ENCODE results near the gene HHIPL2. TPM values are rescaled to one million over a fixed set of nuclear protein-coding genes. Genes with fewer than 3 reads are reported as not detected.
A peak's percentile ranks its signal among the peaks of the same experiment; 100 is the strongest.
"Not testable (repeated sequence)": the region's sequence is repeated elsewhere in the genome, so short reads cannot be mapped to it uniquely, and the experiment has no call there.

Gene HHIPL2
- total and polyA plus RNA-seq, 5 donors = 0.14 to 0.57 (median 0.53) TPM; not detected in 2

GRCh38 chr1:222539951-222540597 is 7.8 kb downstream of the HHIPL2 start:
- Histone ChIP-seq H3K9me3 (ENCODE audit: control insufficient read depth, low read length) (no peaks in the 10 kb centered on the region), H3K4me3 (ENCODE audit: low read length) (no peak overlapping the region), H3K27ac (ENCODE audit: low read length) (no peak overlapping the region), H3K27me3 (ENCODE audit: control insufficient read depth, insufficient read depth) (no peaks in the 10 kb centered on the region), H3K4me1 (ENCODE audit: control insufficient read depth, insufficient read depth, low read length) (no peaks in the 10 kb centered on the region)
- DNase-seq = no peak
- ATAC-seq = no peak
- WGBS = 75% methylated on average over 16 of the region's 16 CpGs
- intact Hi-C loops (cut with DNase I) = no loop called here

GRCh38 chr1:222535455-222535854 is 12.4 kb downstream of the HHIPL2 start:
- ATAC-seq = no peak
- H3K4me3 ChIP-seq (ENCODE audit: low read length) = no peak overlapping the region
- H3K27me3 ChIP-seq (ENCODE audit: control insufficient read depth, insufficient read depth) = no peaks in the 10 kb centered on the region
- H3K27ac ChIP-seq (ENCODE audit: low read length) = no peak overlapping the region
- no peaks in the 10 kb centered on the region for H3K4me1 ChIP-seq (ENCODE audit: control insufficient read depth, insufficient read depth, low read length)
- intact Hi-C loops (cut with DNase I) = no loop called here
- 89% methylated on average over 5 of the region's 5 CpGs for WGBS
- no peaks in the 10 kb centered on the region for H3K9me3 ChIP-seq (ENCODE audit: control insufficient read depth, low read length)
- no peak for DNase-seq

DNA sequence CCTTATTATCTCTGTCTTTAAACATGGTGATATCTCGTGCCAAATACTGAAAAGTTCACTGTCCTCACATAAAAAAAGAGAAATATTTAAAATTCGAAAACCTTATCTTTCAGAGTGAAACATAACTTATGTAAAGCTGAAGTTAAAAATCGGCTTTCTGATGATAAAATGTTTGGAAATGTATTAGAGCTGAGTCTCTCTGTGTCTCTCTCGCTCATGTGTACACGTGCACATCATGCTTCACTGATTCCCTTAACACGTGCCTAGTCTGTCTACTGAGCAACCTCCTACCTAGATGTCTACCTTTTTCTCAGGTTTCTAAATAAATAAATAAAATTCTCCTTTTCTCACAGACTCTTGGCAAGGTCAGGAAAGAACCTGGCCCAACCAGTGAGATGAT is 17.1 kb downstream of the HHIPL2 start:
- no peak overlapping the region for H3K4me3 ChIP-seq (ENCODE audit: low read length)
- ATAC-seq (no peak), DNase-seq (no peak)
- intact Hi-C loops (cut with DNase I) = no loop called here
- no peaks in the 10 kb centered on the region for H3K27me3 ChIP-seq (ENCODE audit: control insufficient read depth, insufficient read depth)
- WGBS = 68% methylated on average over 6 of the region's 6 CpGs
- H3K27ac ChIP-seq (ENCODE audit: low read length) = no peak overlapping the region
- no peaks in the 10 kb centered on the region for H3K9me3 ChIP-seq (ENCODE audit: control insufficient read depth, low read length)
- H3K4me1 ChIP-seq (ENCODE audit: control insufficient read depth, insufficient read depth, low read length) = no peaks in the 10 kb centered on the region

GRCh38 chr1:222529916-222530315 is 18.0 kb downstream of the HHIPL2 start:
- intact Hi-C loops (cut with DNase I) = no loop called here
- ATAC-seq (no peak), DNase-seq (no peak)
- WGBS = 56% methylated on average over 3 of the region's 3 CpGs
- H3K4me3 ChIP-seq (ENCODE audit: low read length) = no peak overlapping the region
- no peaks in the 10 kb centered on the region for H3K27me3 ChIP-seq (ENCODE audit: control insufficient read depth, insufficient read depth)
- no peaks in the 10 kb centered on the region for H3K9me3 ChIP-seq (ENCODE audit: control insufficient read depth, low read length)
- H3K4me1 ChIP-seq (ENCODE audit: control insufficient read depth, insufficient read depth, low read length) = no peaks in the 10 kb centered on the region
- no peak overlapping the region for H3K27ac ChIP-seq (ENCODE audit: low read length)

GRCh38 chr1:222529181-222529580 is 18.7 kb downstream of the HHIPL2 start:
- Histone ChIP-seq H3K9me3 (ENCODE audit: control insufficient read depth, low read length) (no peaks in the 10 kb centered on the region), H3K27ac (ENCODE audit: low read length) (no peak overlapping the region), H3K4me1 (ENCODE audit: control insufficient read depth, insufficient read depth, low read length) (no peaks in the 10 kb centered on the region), H3K4me3 (ENCODE audit: low read length) (no peak overlapping the region), H3K27me3 (ENCODE audit: control insufficient read depth, insufficient read depth) (no peaks in the 10 kb centered on the region)
- 88% methylated on average over 3 of the region's 3 CpGs for WGBS
- ATAC-seq (no peak), DNase-seq (no peak)
- intact Hi-C loops (cut with DNase I) = no loop called here

DNA sequence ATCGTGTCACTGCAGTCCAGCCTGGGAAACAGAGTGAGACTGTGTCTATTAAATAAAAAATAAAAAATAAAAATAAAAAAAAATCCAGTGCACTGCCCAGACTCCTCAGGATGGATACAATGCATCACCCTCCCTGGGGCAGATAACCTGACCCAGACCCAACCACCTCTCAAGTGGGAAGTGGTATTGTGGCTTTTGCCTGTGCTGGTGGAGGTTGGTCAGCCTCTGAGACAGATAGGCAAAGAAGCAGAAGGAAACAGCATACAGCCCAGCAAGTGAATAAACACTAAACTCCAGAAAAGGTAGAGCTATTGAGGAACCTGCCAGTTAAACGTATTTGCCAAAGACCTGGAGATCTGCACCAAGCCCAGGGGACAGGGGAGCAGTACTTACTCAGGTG is 22.0 kb downstream of the HHIPL2 start:
- H3K27ac ChIP-seq (ENCODE audit: low read length) = no peak overlapping the region
- no peaks in the 10 kb centered on the region for H3K27me3 ChIP-seq (ENCODE audit: control insufficient read depth, insufficient read depth)
- 79% methylated on average over 2 of the region's 2 CpGs for WGBS
- no peak for DNase-seq
- intact Hi-C loops (cut with DNase I) = no loop called here
- ATAC-seq = no peak
- H3K4me1 ChIP-seq (ENCODE audit: control insufficient read depth, insufficient read depth, low read length) = no peaks in the 10 kb centered on the region
- H3K9me3 ChIP-seq (ENCODE audit: control insufficient read depth, low read length) = no peaks in the 10 kb centered on the region
- H3K4me3 ChIP-seq (ENCODE audit: low read length) = no peak overlapping the region

DNA sequence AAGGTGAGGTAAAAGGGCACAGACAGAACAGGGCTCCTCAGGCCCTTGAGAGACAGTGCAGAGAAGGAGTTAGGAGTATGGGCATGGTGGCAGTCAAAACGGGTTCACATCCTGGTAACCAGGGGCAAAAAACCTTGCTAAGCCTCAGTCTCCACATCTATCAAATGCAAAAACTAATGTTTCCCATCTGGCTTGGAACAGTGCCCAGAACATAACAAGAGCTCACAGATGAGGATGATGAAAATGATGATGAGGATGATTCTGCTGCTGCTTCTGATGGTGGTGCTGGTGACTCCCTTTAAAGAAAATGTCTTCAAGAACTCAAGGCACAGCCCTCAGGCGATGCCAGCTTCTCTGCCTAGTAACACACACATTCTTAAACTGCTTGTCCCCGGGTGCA is 24.1 kb downstream of the HHIPL2 start:
- ATAC-seq (no peak), DNase-seq (no peak)
- Histone ChIP-seq H3K4me1 (ENCODE audit: control insufficient read depth, insufficient read depth, low read length) (no peaks in the 10 kb centered on the region), H3K27me3 (ENCODE audit: control insufficient read depth, insufficient read depth) (no peaks in the 10 kb centered on the region), H3K4me3 (ENCODE audit: low read length) (no peak overlapping the region), H3K27ac (ENCODE audit: low read length) (no peak overlapping the region), H3K9me3 (ENCODE audit: control insufficient read depth, low read length) (no peaks in the 10 kb centered on the region)
- 65% methylated on average over 3 of the region's 3 CpGs for WGBS
- intact Hi-C loops (cut with DNase I) = no loop called here

GRCh38 chr1:222522105-222522915 is 25.6 kb downstream of the HHIPL2 start:
- Histone ChIP-seq H3K27ac (ENCODE audit: low read length) (no peak overlapping the region), H3K4me3 (ENCODE audit: low read length) (no peak overlapping the region), H3K27me3 (ENCODE audit: control insufficient read depth, insufficient read depth) (no peaks in the 10 kb centered on the region), H3K9me3 (ENCODE audit: control insufficient read depth, low read length) (no peaks in the 10 kb centered on the region), H3K4me1 (ENCODE audit: control insufficient read depth, insufficient read depth, low read length) (no peaks in the 10 kb centered on the region)
- peak in 1 of 3 donors; percentile 35 for DNase-seq
- intact Hi-C loops (cut with DNase I) = no loop called here
- ATAC-seq = no peak
- WGBS = 83% methylated on average over 8 of the region's 8 CpGs

DNA sequence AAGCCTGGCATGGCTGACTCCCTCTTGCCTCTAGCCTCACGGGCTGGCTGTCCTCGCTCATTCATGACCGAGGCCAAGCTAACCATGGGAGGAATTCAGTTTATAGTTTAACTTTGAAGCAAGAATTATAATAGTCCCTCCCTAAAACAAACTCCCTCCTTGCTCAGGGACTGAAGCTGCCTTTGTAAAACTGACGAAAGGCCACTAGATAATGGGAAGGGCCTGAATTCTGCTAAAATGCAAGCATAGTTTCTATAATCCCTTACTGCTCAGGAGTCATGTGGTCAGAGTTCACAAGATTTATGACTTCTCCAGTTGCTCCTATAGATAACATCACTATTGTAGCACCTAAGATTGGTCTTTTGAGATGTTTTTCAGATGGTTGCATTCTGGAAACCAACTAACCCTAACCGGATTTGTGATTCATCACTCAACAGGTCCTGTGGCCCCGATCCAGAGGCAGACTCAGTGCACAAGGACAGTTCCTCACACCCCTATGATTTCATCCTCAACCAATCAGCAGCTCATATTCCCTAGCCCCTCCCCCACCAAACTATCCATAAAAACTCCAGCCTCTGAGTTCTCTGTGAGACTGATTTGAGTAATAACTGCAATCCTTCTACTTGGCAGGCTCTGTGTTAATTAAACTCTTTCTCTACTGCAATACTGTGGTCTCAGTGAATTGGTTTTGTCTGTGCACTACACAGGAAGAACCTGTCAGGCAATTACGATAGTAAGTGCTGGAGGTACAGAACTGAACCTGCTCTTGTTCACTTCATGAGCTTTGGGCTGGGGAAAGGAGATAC is 26.4 kb downstream of the HHIPL2 start:
- no peaks in the 10 kb centered on the region for H3K9me3 ChIP-seq (ENCODE audit: control insufficient read depth, low read length)
- peak in 1 of 3 donors; percentile 58 for DNase-seq
- H3K27ac ChIP-seq (ENCODE audit: low read length) = no peak overlapping the region
- 73% methylated on average over 7 of the region's 7 CpGs for WGBS
- intact Hi-C loops (cut with DNase I) = no loop called here
- H3K4me3 ChIP-seq (ENCODE audit: low read length) = no peak overlapping the region
- no peaks in the 10 kb centered on the region for H3K4me1 ChIP-seq (ENCODE audit: control insufficient read depth, insufficient read depth, low read length)
- ATAC-seq = no peak
- H3K27me3 ChIP-seq (ENCODE audit: control insufficient read depth, insufficient read depth) = no peaks in the 10 kb centered on the region

- H3K4me3 ChIP-seq (ENCODE audit: low read length); H3K27ac ChIP-seq (ENCODE audit: low read length); H3K9me3 ChIP-seq (ENCODE audit: control insufficient read depth, low read length); ATAC-seq; H3K4me1 ChIP-seq (ENCODE audit: control insufficient read depth, insufficient read depth, low read length); intact Hi-C loops (cut with DNase I); DNase-seq; H3K27me3 ChIP-seq (ENCODE audit: control insufficient read depth, insufficient read depth): not testable (repeated sequence)
- 92% methylated on average over 4 of the region's 5 CpGs for WGBS
Observed at GRCh38 chr1:222489496-222489895, 58.4 kb downstream of the HHIPL2 start.

DNA sequence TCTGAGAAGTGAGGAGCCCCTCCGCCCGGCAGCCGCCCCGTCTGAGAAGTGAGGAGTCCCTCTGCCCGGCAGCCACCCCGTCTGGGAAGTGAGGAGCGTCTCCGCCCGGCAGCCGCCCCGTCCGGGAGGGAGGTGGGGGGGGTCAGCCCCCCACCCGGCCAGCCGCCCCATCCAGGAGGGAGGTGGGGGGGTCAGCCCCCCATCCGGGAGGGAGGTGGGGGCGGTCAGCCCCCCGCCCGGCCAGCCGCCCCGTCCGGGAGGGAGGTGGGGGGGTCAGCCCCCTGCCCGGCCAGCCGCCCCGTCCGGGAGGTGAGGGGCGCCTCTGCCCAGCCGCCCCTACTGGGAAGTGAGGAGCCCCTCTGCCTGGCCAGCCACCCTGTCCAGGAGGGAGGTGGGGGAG is 60.1 kb downstream of the HHIPL2 start:
- H3K4me3 ChIP-seq (ENCODE audit: low read length); ATAC-seq; intact Hi-C loops (cut with DNase I); H3K27me3 ChIP-seq (ENCODE audit: control insufficient read depth, insufficient read depth); DNase-seq; H3K27ac ChIP-seq (ENCODE audit: low read length); H3K9me3 ChIP-seq (ENCODE audit: control insufficient read depth, low read length); H3K4me1 ChIP-seq (ENCODE audit: control insufficient read depth, insufficient read depth, low read length): not testable (repeated sequence)
- 86% methylated on average over 7 of the region's 27 CpGs for WGBS

All from right cardiac atrium (tissue), 5 donors.